ENCODE measurements around the gene SLC52A3.
"Not testable (repeated sequence)": the region's sequence is repeated elsewhere in the genome, so short reads cannot be mapped to it uniquely, and the experiment has no call there.

SLC52A3 gene

DNA sequence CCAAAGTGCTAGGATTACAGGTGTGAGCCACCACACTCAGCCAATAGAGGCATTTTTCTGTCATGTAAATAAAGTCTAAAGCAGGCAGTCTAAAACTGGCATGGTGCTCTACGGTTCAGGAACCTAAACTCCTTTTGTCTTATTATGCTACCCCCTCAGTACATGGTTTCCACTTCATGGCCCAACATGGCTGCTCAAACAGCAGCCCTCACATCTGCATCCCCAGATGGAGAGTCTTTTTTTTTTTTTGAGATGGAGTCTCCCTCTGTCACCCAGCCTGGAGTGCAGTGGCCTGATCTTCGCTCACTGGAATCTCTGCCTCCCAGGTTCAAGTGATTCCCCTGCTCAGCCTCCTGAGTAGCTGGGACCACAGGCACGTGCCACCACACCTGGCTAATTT lies 38.3 kb downstream of the SLC52A3 start:
- TF ChIP-seq, protein P1, sequence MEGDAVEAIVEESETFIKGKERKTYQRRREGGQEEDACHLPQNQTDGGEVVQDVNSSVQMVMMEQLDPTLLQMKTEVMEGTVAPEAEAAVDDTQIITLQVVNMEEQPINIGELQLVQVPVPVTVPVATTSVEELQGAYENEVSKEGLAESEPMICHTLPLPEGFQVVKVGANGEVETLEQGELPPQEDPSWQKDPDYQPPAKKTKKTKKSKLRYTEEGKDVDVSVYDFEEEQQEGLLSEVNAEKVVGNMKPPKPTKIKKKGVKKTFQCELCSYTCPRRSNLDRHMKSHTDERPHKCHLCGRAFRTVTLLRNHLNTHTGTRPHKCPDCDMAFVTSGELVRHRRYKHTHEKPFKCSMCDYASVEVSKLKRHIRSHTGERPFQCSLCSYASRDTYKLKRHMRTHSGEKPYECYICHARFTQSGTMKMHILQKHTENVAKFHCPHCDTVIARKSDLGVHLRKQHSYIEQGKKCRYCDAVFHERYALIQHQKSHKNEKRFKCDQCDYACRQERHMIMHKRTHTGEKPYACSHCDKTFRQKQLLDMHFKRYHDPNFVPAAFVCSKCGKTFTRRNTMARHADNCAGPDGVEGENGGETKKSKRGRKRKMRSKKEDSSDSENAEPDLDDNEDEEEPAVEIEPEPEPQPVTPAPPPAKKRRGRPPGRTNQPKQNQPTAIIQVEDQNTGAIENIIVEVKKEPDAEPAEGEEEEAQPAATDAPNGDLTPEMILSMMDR (IDR thresholded peaks at IDR 0.05; ENCODE audit: insufficient read depth, low read depth, low read length, missing control alignments) = no peak
- DNase-seq (ENCODE audit: low read depth) = no peak
- H3K4me3 ChIP-seq (ENCODE audit: low read depth, low read length) = no peak overlapping the region

DNA sequence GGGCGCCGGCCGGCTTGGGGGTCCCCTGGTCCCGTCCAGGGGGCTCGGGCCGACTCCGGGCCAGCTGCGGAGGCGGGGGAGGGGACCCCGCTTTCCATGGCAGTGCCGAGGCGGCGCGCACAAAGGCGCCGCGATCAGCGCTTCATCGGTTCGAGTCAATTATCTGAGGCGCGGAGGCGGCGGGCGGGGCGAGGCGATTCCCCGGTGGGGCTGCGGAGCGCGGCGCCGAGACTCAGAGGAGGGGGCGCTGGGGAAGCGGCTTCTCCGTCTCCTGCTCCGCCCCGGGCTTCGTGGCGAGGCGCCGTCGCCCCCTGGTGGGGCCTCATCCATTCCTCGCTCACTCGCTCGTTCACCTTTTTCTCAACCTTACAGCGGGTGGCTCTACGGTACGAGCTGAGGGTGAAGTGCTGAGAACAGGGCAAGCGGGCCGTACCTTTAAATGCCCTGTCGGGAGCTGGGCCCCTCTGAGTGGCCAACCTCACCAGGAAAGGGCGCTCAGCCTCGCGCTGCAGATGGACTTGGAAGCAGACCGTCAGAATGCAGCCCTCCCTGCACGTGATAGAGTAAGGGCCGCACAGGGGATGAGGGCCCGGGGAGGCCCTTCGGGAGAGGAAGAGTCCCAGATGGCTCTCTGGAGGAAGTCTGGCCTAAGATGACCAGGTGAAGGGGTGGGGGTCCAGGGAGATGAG lies 39.9 kb downstream of the SLC52A3 start:
- peak; percentile 24 for DNase-seq (ENCODE audit: low read depth)
- TF ChIP-seq, protein P1 (IDR thresholded peaks at IDR 0.05; ENCODE audit: insufficient read depth, low read depth, low read length, missing control alignments) = peak; percentile 49
- no peak overlapping the region for H3K4me3 ChIP-seq (ENCODE audit: low read depth, low read length)

DNA sequence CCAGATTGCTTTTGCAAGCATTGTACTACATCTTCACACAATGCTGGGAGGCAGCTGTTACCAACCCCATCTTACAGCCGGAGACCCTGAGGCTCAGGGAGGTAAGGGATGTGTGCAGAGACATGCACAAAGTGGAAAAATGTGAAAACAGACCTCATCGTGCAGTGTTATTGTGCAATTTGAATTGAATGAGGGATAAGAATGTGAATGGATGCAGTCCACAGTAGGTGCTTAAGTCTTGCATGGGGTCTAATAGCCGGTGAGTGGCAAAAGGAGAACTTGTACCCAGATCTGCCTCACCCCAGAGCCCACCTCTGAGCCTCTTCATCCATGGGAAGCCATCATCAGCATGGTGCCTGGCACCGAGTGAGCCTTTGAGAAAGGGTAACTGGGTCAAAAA lies 42.1 kb downstream of the SLC52A3 start:
- TF ChIP-seq, protein P1 (IDR thresholded peaks at IDR 0.05; ENCODE audit: insufficient read depth, low read depth, low read length, missing control alignments) = no peak
- no peak overlapping the region for H3K4me3 ChIP-seq (ENCODE audit: low read depth, low read length)
- no peak for DNase-seq (ENCODE audit: low read depth)

DNA sequence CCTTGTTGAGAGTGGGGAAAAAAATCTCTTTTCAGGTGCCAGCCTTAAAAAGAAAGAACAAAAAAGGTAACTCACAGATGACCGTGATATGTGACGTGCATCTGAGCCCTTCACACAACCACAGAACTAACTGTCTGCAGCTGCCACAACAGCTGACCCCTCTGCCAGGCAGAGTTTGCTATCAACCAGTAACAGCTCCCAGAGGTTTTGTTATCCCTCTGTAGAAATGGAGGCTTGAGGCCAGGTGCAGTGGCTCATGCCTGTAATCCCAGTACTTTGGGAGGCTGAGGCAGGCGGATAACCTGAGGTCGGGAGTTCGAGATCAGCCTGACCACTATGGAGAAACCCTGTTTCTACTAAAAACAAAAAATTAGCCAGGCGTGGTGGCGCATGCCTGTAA lies 42.8 kb downstream of the SLC52A3 start:
- H3K4me3 ChIP-seq (ENCODE audit: low read depth, low read length) = no peak overlapping the region
- TF ChIP-seq, protein P1 (IDR thresholded peaks at IDR 0.05; ENCODE audit: insufficient read depth, low read depth, low read length, missing control alignments) = no peak
- DNase-seq (ENCODE audit: low read depth) = no peak

DNA sequence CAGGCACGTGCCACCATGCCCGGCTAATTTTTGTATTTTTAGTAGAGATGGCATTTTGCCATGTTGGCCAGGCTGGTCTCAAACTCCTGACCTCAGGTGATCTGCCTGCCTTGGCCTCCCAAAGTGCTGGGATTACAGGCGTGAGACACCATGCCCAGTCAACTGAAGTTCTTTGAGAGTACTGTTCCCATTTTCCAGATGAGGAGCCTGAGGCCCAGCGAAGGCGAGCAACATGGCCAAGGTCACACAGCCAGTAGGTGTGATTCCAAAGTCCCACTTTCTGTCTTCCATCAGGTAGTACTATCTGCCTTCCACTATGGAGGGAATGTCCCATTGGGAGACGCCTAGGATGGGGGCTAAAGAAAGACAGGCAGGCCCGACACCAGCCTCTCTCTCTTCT lies 43.5 kb downstream of the SLC52A3 start:
- H3K4me3 ChIP-seq (ENCODE audit: low read depth, low read length); DNase-seq (ENCODE audit: low read depth): not testable (repeated sequence)

DNA sequence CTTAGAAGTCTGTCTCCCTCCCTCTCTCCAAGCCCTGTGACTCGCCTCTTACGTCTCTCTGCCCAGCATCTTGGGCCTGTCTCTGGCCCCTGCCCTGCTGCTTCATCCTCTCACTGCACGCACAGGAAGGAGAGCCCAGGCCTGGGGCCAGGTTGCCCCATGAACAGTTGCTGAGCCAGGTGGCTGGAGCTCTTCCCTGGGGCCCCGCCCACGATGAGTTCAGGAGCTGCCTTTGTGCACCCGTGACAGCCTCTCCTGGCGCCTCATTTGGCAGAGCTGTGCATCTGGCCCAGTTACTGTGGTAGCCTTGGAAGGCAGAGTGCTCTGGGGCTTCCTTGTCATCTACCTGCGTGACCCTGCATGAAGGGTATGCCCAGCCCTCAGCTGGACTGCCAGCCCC lies 44.5 kb downstream of the SLC52A3 start:
- TF ChIP-seq, protein P1 (IDR thresholded peaks at IDR 0.05; ENCODE audit: insufficient read depth, low read depth, low read length, missing control alignments) = no peak

DNA sequence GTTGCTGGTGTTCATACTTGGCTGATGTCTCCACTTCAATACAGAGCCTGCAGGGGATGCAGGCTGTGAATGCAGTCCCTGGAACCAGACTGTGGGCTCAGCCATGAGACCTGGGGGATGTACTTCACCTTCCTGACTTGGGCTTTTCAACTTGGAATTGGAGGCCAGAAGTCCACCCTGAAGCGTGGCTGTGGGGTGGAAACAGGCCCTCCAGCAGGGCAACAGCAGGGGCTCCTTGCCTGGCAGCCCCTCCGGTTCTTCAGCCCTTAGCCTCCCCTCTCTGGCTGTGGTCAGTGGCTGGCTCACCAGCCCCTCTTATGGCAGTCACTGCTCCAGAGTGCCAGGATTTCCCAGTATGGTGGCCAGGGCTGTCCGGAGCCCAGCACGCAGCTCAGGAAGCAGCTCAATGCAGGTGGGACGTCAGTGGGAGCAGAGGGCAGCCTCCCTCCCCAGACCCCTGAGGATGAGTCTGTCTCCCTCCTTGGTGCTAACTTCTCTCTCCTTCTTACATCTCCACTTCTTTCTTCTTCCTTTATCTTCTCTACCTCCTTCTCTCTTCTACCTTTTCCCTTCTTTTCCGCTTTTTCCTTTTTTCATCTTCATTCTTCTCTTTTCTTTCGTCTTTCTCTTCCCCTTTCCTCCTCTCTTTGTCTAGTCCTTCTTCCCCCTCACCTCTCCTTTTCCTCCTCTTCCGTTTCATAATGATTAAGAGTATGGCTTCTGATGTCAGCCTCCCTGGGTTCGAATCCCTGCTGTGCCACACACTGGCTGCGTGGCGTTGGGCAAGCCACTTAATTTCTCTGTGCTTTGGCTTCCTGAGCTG lies 45.3 kb downstream of the SLC52A3 start:
- no peak overlapping the region for H3K4me3 ChIP-seq (ENCODE audit: low read depth, low read length)
- DNase-seq (ENCODE audit: low read depth) = no peak
- TF ChIP-seq, protein P1 (IDR thresholded peaks at IDR 0.05; ENCODE audit: insufficient read depth, low read depth, low read length, missing control alignments) = no peak

More for the DNA sequence above, 44.5 kb downstream of the SLC52A3 start:
- H3K4me3 ChIP-seq (ENCODE audit: low read depth, low read length) = no peak overlapping the region
- DNase-seq (ENCODE audit: low read depth) = no peak

Measured in GM12865 (cell line).